Measurements from ENCODE around the gene C1D.

GRCh38 chr2:68104111-68104835, 41.5 kb upstream of the C1D start:
- TF ChIP-seq POLR2A (IDR thresholded peaks at IDR 0.05): no peak
- no peak for TF ChIP-seq CTCF (IDR thresholded peaks at IDR 0.05)

Data from esophagus squamous epithelium (tissue), 4 donors.